ENCODE results near the gene BAHD1. TPM values are rescaled to one million over a fixed set of nuclear protein-coding genes. Genes with fewer than 3 reads are reported as not detected.

Gene BAHD1
- total RNA-seq, 1 experiment from 2014 or later: 17.2 TPM

DNA sequence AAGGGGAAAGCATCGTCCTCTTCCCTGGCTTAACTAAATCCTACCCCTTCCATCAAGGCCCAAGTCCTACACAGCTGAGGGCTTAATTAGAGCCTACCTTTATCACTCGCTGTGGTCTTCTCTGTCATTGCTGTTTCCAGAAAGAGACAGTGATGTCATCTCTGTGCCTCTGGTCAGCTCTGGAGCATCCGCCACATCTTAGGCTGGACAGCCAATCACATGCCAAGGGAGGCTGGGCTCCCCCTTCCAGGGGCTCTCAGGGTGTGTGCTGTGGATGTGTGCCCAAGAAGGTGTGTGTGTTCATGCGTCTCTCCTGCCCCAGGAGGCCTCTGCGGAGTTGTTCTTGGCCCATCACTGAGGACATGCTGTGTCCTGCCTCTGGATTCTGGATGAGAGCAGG is 72.9 kb downstream of the BAHD1 start:
- H3K4me3 Mint-ChIP-seq (ENCODE audit: low read depth, unreplicated experiment): no peak overlapping the region
- H3K36me3 Mint-ChIP-seq (ENCODE audit: insufficient read depth, unreplicated experiment): peaks cover 9% of the 10 kb centered on the region
- no peaks in the 10 kb centered on the region for H3K9me3 Mint-ChIP-seq (ENCODE audit: low read depth, unreplicated experiment)
- no peak overlapping the region for H3K27ac Mint-ChIP-seq (ENCODE audit: unreplicated experiment)
- no peak for TF ChIP-seq CTCF (IDR thresholded peaks at IDR 0.05; ENCODE audit: unreplicated experiment)
- H3K27me3 Mint-ChIP-seq (ENCODE audit: unreplicated experiment): no peaks in the 10 kb centered on the region
- no TSS peak for BruUV-seq (replicated peaks)
- intact Hi-C loops (cut with micrococcal nuclease; ENCODE audit: unreplicated experiment): no loop called here
- CTCF ChIA-PET: no interaction called here
- peaks cover 25% of the 10 kb centered on the region for H3K4me1 Mint-ChIP-seq (ENCODE audit: low read depth, unreplicated experiment)
- no peak for DNase-seq

DNA sequence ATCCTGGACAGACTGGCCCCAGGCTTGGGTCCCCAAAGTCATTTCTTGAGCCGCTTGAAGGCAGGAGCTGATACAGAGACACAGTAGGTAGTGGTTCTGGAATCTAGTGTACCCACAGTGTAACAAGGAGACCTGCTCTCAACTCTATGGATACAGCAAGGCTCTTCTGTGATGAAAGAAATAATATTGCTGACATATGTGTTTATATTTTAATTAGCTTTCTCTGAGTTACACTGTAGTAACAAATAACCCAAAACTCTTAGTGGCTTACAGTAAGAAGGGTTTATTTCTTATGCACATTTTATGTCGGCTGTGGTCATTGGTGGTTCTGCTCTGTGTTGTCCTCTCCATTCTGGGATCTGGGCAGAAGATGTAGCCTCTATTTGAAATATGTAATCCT is 75.6 kb downstream of the BAHD1 start:
- peaks cover 8% of the 10 kb centered on the region for H3K36me3 Mint-ChIP-seq (ENCODE audit: insufficient read depth, unreplicated experiment)
- no peaks in the 10 kb centered on the region for H3K27me3 Mint-ChIP-seq (ENCODE audit: unreplicated experiment)
- no peak for DNase-seq
- TF ChIP-seq CTCF (IDR thresholded peaks at IDR 0.05; ENCODE audit: unreplicated experiment): no peak
- BruUV-seq (replicated peaks): no TSS peak
- no peak overlapping the region for H3K27ac Mint-ChIP-seq (ENCODE audit: unreplicated experiment)
- CTCF ChIA-PET: no interaction called here
- intact Hi-C loops (cut with micrococcal nuclease; ENCODE audit: unreplicated experiment): no loop called here
- H3K9me3 Mint-ChIP-seq (ENCODE audit: low read depth, unreplicated experiment): no peaks in the 10 kb centered on the region
- peaks cover 13% of the 10 kb centered on the region for H3K4me1 Mint-ChIP-seq (ENCODE audit: low read depth, unreplicated experiment)
- H3K4me3 Mint-ChIP-seq (ENCODE audit: low read depth, unreplicated experiment): no peak overlapping the region

Other genes with a start within 250 kb of the BAHD1 start
- 7.0 and 7.1 TPM in 2 replicates for gene PAK6, start 201.9 kb upstream of the BAHD1 start, total RNA-seq (2022)
- gene ANKRD63, start 157.9 kb upstream of the BAHD1 start, total RNA-seq (2022): 0.56 TPM in 1 of 2 replicates, not detected in the other
- 37.3 and 43.1 TPM in 2 replicates for gene PLCB2, start 133.0 kb upstream of the BAHD1 start, total RNA-seq (2022)
- 14.3 and 16.6 TPM in 2 replicates for gene INAFM2, start 117.3 kb upstream of the BAHD1 start, total RNA-seq (2022)
- gene CCDC9B, start 100.0 kb upstream of the BAHD1 start, total RNA-seq (2022): 85.6 and 102 TPM in 2 replicates
- not detected in 2 replicates for gene PHGR1, start 89.9 kb upstream of the BAHD1 start, total RNA-seq (2022)
- 1.1 and 1.3 TPM in 2 replicates for gene DISP2, start 82.7 kb upstream of the BAHD1 start, total RNA-seq (2022)
- gene KNSTRN, start 58.2 kb upstream of the BAHD1 start, total RNA-seq (2022): 29.5 and 44.5 TPM in 2 replicates
- 46.6 and 54.2 TPM in 2 replicates for gene IVD, start 35.2 kb upstream of the BAHD1 start, total RNA-seq (2022)
- 8.7 and 11.5 TPM in 2 replicates for gene CHST14, start 30.0 kb downstream of the BAHD1 start, total RNA-seq (2022)
- gene CCDC32, start 124.1 kb downstream of the BAHD1 start, total RNA-seq (2022): 11.4 and 13.6 TPM in 2 replicates
- gene RPUSD2, start 128.3 kb downstream of the BAHD1 start, total RNA-seq (2022): 8.5 and 9.2 TPM in 2 replicates
- gene KNL1, start 153.3 kb downstream of the BAHD1 start, total RNA-seq (2022): 11.0 and 19.0 TPM in 2 replicates